T-cell (primary cell): ENCODE data around the gene AGBL3. TPM values are rescaled to one million over a fixed set of nuclear protein-coding genes. Genes with fewer than 3 reads are reported as not detected.

Experiments
- ATAC-seq, 4 experiments: fragments of 200-7000 bp in 3 of 4; fragments of 150-1000 bp in 1 of 4; cut with Tn5 transposase; replicated peaks in 1 of 4; 1 replicate in 3 of 4; 2 replicates in 1 of 4; pipeline ENCODE4 v1.10.0; 2021; ENCODE audit warnings: moderate library complexity in 3 of 4, mild to moderate bottlenecking in 2 of 4, moderate number of reproducible peaks in 1 of 4
- CTCF ChIA-PET, 2 donors: fragments of 300-600 bp; sonication (Branson Sonifier 250); formaldehyde crosslinking; loops; one replicate each; lab custom pipeline; 2022; ENCODE audit warnings: antibody characterized with exemption in 2 of 2; lab: Charles Lee
- POLR2A ChIA-PET, 2 donors: fragments of 300-600 bp; sonication (Branson Sonifier 250); formaldehyde crosslinking; loops; one replicate each; lab custom pipeline; 2022; ENCODE audit warnings: antibody characterized with exemption in 2 of 2; lab: Charles Lee
- DNase-seq, 35 experiments: peaks; one replicate each; pipeline versions ENCODE4 v3.0.0 to v3.0.0-alpha.2; 2013 to 2023
- H3K27ac ChIP-seq: one replicate; pipeline ENCODE4 v1.5.1; 2013; ENCODE audit warnings: low read length
- H3K27me3 ChIP-seq, 2 experiments: replicated peaks in 1 of 2; 1 replicate in 1 of 2; 2 replicates in 1 of 2; pipeline versions ENCODE4 v1.6.1 to v1.7.0; 2013; ENCODE audit warnings: low read length in 1 of 2, mixed read lengths in 1 of 2; ENCODE audit not compliant: control insufficient read depth in 2 of 2, insufficient read depth in 2 of 2; ENCODE audit errors: extremely low read depth in 1 of 2
- H3K36me3 ChIP-seq, 2 donors: 1 replicate in 1 of 2; 2 replicates in 1 of 2; pipeline versions ENCODE4 v1.6.1 to v1.7.0; 2013; ENCODE audit warnings: low read length in 1 of 2; ENCODE audit not compliant: control insufficient read depth in 2 of 2, insufficient read depth in 1 of 2; ENCODE audit errors: extremely low read depth in 1 of 2
- H3K4me1 ChIP-seq, 2 experiments: 1 replicate in 1 of 2; 2 replicates in 1 of 2; pipeline versions ENCODE4 v1.6.1 to v1.7.0; 2013; ENCODE audit warnings: low read length in 2 of 2, mixed read lengths in 1 of 2; ENCODE audit not compliant: insufficient read depth in 2 of 2, control insufficient read depth in 1 of 2; ENCODE audit errors: extremely low read depth in 1 of 2
- H3K4me3 ChIP-seq, 2 donors: 1 replicate in 1 of 2; 2 replicates in 1 of 2; pipeline versions ENCODE4 v1.5.1 to v1.7.0; 2013; ENCODE audit warnings: mild to moderate bottlenecking in 2 of 2, low read length in 1 of 2, moderate library complexity in 1 of 2; ENCODE audit not compliant: control insufficient read depth in 1 of 2; ENCODE audit errors: extremely low read depth in 1 of 2
- H3K9me3 ChIP-seq: 2 replicates; pipeline ENCODE4 v1.7.0; 2013
- H3K27ac Mint-ChIP-seq, 2 donors: one replicate each; pipeline ENCODE4 v1.8.0; 2020 to 2021; ENCODE audit warnings: mild to moderate bottlenecking in 2 of 2, mixed read lengths in 2 of 2
- H3K27me3 Mint-ChIP-seq, 2 donors: one replicate each; pipeline ENCODE4 v1.8.0; 2021 to 2022; ENCODE audit warnings: mixed read lengths in 2 of 2
- H3K36me3 Mint-ChIP-seq: one replicate; pipeline ENCODE4 v1.8.0; 2021; ENCODE audit warnings: mixed read lengths
- H3K4me1 Mint-ChIP-seq, 3 donors: one replicate each; pipeline ENCODE4 v1.8.0; 2020 to 2022; ENCODE audit warnings: mixed read lengths in 3 of 3, mild to moderate bottlenecking in 1 of 3
- H3K4me3 Mint-ChIP-seq, 3 donors: one replicate each; pipeline ENCODE4 v1.8.0; 2020 to 2022; ENCODE audit warnings: mild to moderate bottlenecking in 3 of 3, mixed read lengths in 3 of 3, moderate library complexity in 3 of 3
- H3K9me3 Mint-ChIP-seq, 3 donors: one replicate each; pipeline ENCODE4 v1.8.0; 2020 to 2022; ENCODE audit warnings: mixed read lengths in 3 of 3
- WGBS: methylation state at CpG from one replicate; pipeline ENCODE4 v1.1.5; 2013; ENCODE audit warnings: missing lambda C conversion rate; ENCODE audit not compliant: insufficient coverage; 5-methylcytosine and 5-hydroxymethylcytosine counted together
- total RNA-seq, 35 experiments: library from RNA in 6 of 35; stranded (reverse) in 6 of 35; fragments of 120-200 nt in 1 of 35; gene quantifications; one replicate each; pipeline versions ENCODE4 v1.2.1 to v1.2.4 and lab custom pipeline; 2013 to 2026

Gene AGBL3
- total RNA-seq, 5 donors from 2014 or later (not counting 1 experiment from before 2014, with no cell fraction given), result 2.5 to 6.7 (median 3.5) TPM

DNA sequence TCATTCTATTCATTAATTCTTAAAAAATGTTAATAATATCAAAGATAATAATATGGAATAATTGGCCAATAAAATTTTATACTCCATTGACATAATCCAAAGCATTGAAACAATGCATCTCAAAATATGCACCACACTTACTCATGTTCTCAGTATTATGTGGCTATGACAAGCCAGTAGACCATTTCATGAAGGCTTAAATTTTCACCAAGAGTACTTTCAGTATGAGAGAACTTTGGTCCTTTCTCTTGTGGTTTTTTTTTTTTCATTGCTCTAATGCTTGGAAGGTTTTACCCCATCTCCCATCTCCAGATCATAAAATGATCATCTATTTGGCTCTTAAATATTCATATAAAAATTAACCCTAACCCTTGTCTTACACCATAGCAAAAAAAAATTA is 116.1 kb downstream of the AGBL3 start:
- H3K4me1 Mint-ChIP-seq, result no peaks in the 10 kb centered on the region
- Histone ChIP-seq H3K4me1 (no peaks in the 10 kb centered on the region), H3K4me3 (no peak overlapping the region), H3K9me3 (no peaks in the 10 kb centered on the region), H3K27ac (no peak overlapping the region), H3K27me3 (no peaks in the 10 kb centered on the region), H3K36me3 (no peaks in the 10 kb centered on the region)
- no peak overlapping the region for H3K4me3 Mint-ChIP-seq
- POLR2A ChIA-PET, result no interaction called here
- no peaks in the 10 kb centered on the region for H3K27me3 Mint-ChIP-seq
- H3K9me3 Mint-ChIP-seq, result peaks cover 0 to 18% (median 11%) of the 10 kb centered on the region in 3 donors
- ATAC-seq (no peak), DNase-seq (no peak)
- CTCF ChIA-PET, result no interaction called here
- no peak overlapping the region for H3K27ac Mint-ChIP-seq
- no peaks in the 10 kb centered on the region for H3K36me3 Mint-ChIP-seq

- Histone ChIP-seq H3K4me3 (no peak overlapping the region), H3K27ac (no peak overlapping the region), H3K4me1 (no peaks in the 10 kb centered on the region), H3K27me3 (no peaks in the 10 kb centered on the region), H3K36me3 (no peaks in the 10 kb centered on the region), H3K9me3 (no peaks in the 10 kb centered on the region)
- no peaks in the 10 kb centered on the region for H3K27me3 Mint-ChIP-seq
- CTCF ChIA-PET, result no interaction called here
- DNase-seq (no peak), ATAC-seq (no peak)
- no peak overlapping the region for H3K27ac Mint-ChIP-seq
- H3K9me3 Mint-ChIP-seq, result peaks cover 0 to 15% (median 11%) of the 10 kb centered on the region in 3 donors
- no peak overlapping the region for H3K4me3 Mint-ChIP-seq
- POLR2A ChIA-PET, result no interaction called here
- H3K36me3 Mint-ChIP-seq, result peaks cover 17% of the 10 kb centered on the region
- no peaks in the 10 kb centered on the region for H3K4me1 Mint-ChIP-seq
- 91% methylated on average over 3 of the region's 4 CpGs for WGBS
Measured at GRCh38 chr7:135109562-135109961, 123.3 kb downstream of the AGBL3 start.

GRCh38 chr7:135109976-135110375 is 123.7 kb downstream of the AGBL3 start:
- Histone ChIP-seq H3K4me1 (no peaks in the 10 kb centered on the region), H3K9me3 (no peaks in the 10 kb centered on the region), H3K27ac (no peak overlapping the region), H3K4me3 (no peak overlapping the region), H3K36me3 (no peaks in the 10 kb centered on the region), H3K27me3 (no peaks in the 10 kb centered on the region)
- Mint-ChIP-seq H3K4me1 (no peaks in the 10 kb centered on the region), H3K4me3 (no peak overlapping the region), H3K27ac (no peak overlapping the region), H3K9me3 (peaks cover 0 to 12% (median 11%) of the 10 kb centered on the region in 3 donors), H3K36me3 (peaks cover 21% of the 10 kb centered on the region), H3K27me3 (no peaks in the 10 kb centered on the region)
- CTCF ChIA-PET, result no interaction called here
- ATAC-seq (no peak), DNase-seq (no peak)
- POLR2A ChIA-PET, result no interaction called here
- 100% methylated on average over 1 of the region's 1 CpG for WGBS

- peaks cover 21% of the 10 kb centered on the region for H3K36me3 Mint-ChIP-seq
- no peaks in the 10 kb centered on the region for H3K4me1 Mint-ChIP-seq
- Histone ChIP-seq H3K4me3 (no peak overlapping the region), H3K9me3 (no peaks in the 10 kb centered on the region), H3K27ac (no peak overlapping the region), H3K27me3 (no peaks in the 10 kb centered on the region), H3K4me1 (no peaks in the 10 kb centered on the region), H3K36me3 (peaks cover 0 to 1% of the 10 kb centered on the region in 2 donors)
- H3K4me3 Mint-ChIP-seq, result no peak overlapping the region
- WGBS, result no CpG with 5 or more reads among the region's 2 CpGs
- H3K9me3 Mint-ChIP-seq, result peaks cover 0 to 7% (median 5%) of the 10 kb centered on the region in 3 donors
- no peak overlapping the region for H3K27ac Mint-ChIP-seq
- ChIA-PET POLR2A (interaction anchor here in 1 of 2 donors (0.6 kb wide), 1 partner anchor 22 kb away, joined by 5 read pairs; no protein-coding TSS in a partner anchor), CTCF (interaction anchor here in 1 of 2 donors (0.6 kb wide), 2 partner anchors 332 to 419 kb away, joined by 3 to 6 read pairs; no protein-coding TSS in a partner anchor)
- no peak for DNase-seq
- no peaks in the 10 kb centered on the region for H3K27me3 Mint-ChIP-seq
- ATAC-seq, result no peak
Measured at GRCh38 chr7:135111379-135111778, 125.1 kb downstream of the AGBL3 start.

DNA sequence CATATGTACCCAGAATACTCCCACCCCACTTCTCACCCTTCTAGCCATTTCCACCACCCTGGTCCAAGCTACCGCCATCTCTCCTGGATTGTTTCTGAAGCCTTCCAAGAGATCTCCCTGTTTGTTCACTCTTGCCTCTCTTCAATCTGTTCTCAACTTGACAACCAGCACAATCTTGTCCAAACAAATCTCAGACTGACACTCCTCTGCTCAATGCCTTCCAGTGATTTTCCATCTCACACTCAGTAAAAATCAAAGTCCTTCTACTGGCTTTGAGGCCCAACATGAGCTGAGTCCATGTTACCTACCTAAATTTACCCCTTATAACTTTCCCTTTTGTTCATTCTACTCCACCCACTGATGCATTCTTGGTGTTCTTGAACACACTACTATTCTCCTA is 128.3 kb downstream of the AGBL3 start:
- peaks cover 0 to 4% (median 0%) of the 10 kb centered on the region in 3 donors for H3K9me3 Mint-ChIP-seq
- DNase-seq (no peak), ATAC-seq (no peak)
- Histone ChIP-seq H3K4me1 (no peaks in the 10 kb centered on the region), H3K36me3 (peaks cover 0 to 3% of the 10 kb centered on the region in 2 donors), H3K9me3 (no peaks in the 10 kb centered on the region), H3K4me3 (no peak overlapping the region), H3K27ac (no peak overlapping the region), H3K27me3 (no peaks in the 10 kb centered on the region)
- H3K4me1 Mint-ChIP-seq, result no peaks in the 10 kb centered on the region
- ChIA-PET POLR2A (no interaction called here), CTCF (no interaction called here)
- H3K27me3 Mint-ChIP-seq, result no peaks in the 10 kb centered on the region
- H3K27ac Mint-ChIP-seq, result no peak overlapping the region
- WGBS, result 100% methylated on average over 1 of the region's 1 CpG
- no peak overlapping the region for H3K4me3 Mint-ChIP-seq
- H3K36me3 Mint-ChIP-seq, result peaks cover 29% of the 10 kb centered on the region

- peaks cover 39% of the 10 kb centered on the region for H3K36me3 Mint-ChIP-seq
Measured at GRCh38 chr7:135117096-135117495, 130.8 kb downstream of the AGBL3 start.

GRCh38 chr7:135121868-135122267 is 135.6 kb downstream of the AGBL3 start:
- DNase-seq, result no peak

More at GRCh38 chr7:135117096-135117495, 130.8 kb downstream of the AGBL3 start:
- peaks cover 3% of the 10 kb centered on the region for H3K9me3 ChIP-seq
- ATAC-seq (no peak), DNase-seq (no peak)
- CTCF ChIA-PET, result no interaction called here
- no peak overlapping the region for H3K27ac ChIP-seq
- POLR2A ChIA-PET, result no interaction called here
- Mint-ChIP-seq H3K4me3 (no peak overlapping the region), H3K27ac (no peak overlapping the region), H3K9me3 (peaks cover 6 to 12% (median 7%) of the 10 kb centered on the region in 3 donors), H3K4me1 (no peaks in the 10 kb centered on the region), H3K27me3 (no peaks in the 10 kb centered on the region)
- no CpG with 5 or more reads among the region's 1 CpG for WGBS
- H3K4me3 ChIP-seq, result no peak overlapping the region
- H3K27me3 ChIP-seq, result no peaks in the 10 kb centered on the region
- peaks cover 0 to 3% of the 10 kb centered on the region in 2 donors for H3K36me3 ChIP-seq
- H3K4me1 ChIP-seq, result no peaks in the 10 kb centered on the region

More at GRCh38 chr7:135121868-135122267, 135.6 kb downstream of the AGBL3 start:
- Histone ChIP-seq H3K4me1 (no peaks in the 10 kb centered on the region), H3K36me3 (no peaks in the 10 kb centered on the region), H3K27me3 (no peaks in the 10 kb centered on the region), H3K4me3 (no peak overlapping the region), H3K27ac (no peak overlapping the region), H3K9me3 (peaks cover 3% of the 10 kb centered on the region)
- no peak for ATAC-seq
- Mint-ChIP-seq H3K4me1 (peaks cover 1 to 5% (median 5%) of the 10 kb centered on the region in 3 donors), H3K4me3 (no peak overlapping the region), H3K27me3 (no peaks in the 10 kb centered on the region), H3K36me3 (peaks cover 41% of the 10 kb centered on the region), H3K9me3 (peaks cover 12 to 17% (median 17%) of the 10 kb centered on the region in 3 donors), H3K27ac (no peak overlapping the region)
- POLR2A ChIA-PET, result no interaction called here
- CTCF ChIA-PET, result no interaction called here
- WGBS, result 60% methylated on average over 1 of the region's 6 CpGs
